OCI-LY7 (cell line): ENCODE data around the gene MOB3A. TPM values are rescaled to one million over a fixed set of nuclear protein-coding genes. Genes with fewer than 3 reads are reported as not detected.
A peak's percentile ranks its signal among the peaks of the same experiment; 100 is the strongest.

Source experiments
- BruUV-seq: library from RNA; stranded (reverse); fragments of 400-500 nt; replicated peaks from 2 replicates; lab custom pipeline; 2021; lab: Mats Ljungman, UMichigan
- CTCF ChIA-PET: fragments of 300-600 bp; sonication (Branson Sonifier 250); formaldehyde crosslinking; loops from one replicate; lab custom pipeline; 2022; ENCODE audit warnings: antibody characterized with exemption; ENCODE audit not compliant: unreplicated experiment; lab: Charles Lee
- POLR2A ChIA-PET: fragments of 300-600 bp; sonication (Branson Sonifier 250); formaldehyde crosslinking; loops from one replicate; lab custom pipeline; 2022; ENCODE audit warnings: antibody characterized with exemption; lab: Charles Lee
- DNase-seq: peaks from one replicate; pipeline ENCODE4 v3.0.0-alpha.2; 2015; ENCODE audit warnings: low spot score
- H2AFZ ChIP-seq: fragments of 200-600 bp; sonication (generic), shearing (Covaris generic); 2 replicates; pipeline ENCODE4 v1.6.1; 2014; ENCODE audit warnings: mild to moderate bottlenecking, antibody characterized with exemption, low read length, moderate library complexity
- H3K27ac ChIP-seq: fragments of 200-600 bp; sonication (generic); 2 replicates; pipeline ENCODE4 v1.5.1; 2014; ENCODE audit warnings: mixed run types, low read depth, mild to moderate bottlenecking, moderate library complexity, low read length, inconsistent platforms; ENCODE audit not compliant: poor library complexity, severe bottlenecking
- H3K36me3 ChIP-seq: fragments of 200-600 bp; sonication (generic); 2 replicates; pipeline ENCODE4 v1.6.1; 2014; ENCODE audit warnings: mild to moderate bottlenecking, antibody characterized with exemption, low read length, moderate library complexity, mixed read lengths; ENCODE audit not compliant: insufficient read depth
- H3K4me1 ChIP-seq: fragments of 200-600 bp; sonication (generic); 2 replicates; pipeline ENCODE4 v1.5.1; 2014; ENCODE audit warnings: mild to moderate bottlenecking, low read length; ENCODE audit not compliant: insufficient read depth, poor library complexity, severe bottlenecking
- H3K4me2 ChIP-seq: fragments of 200-600 bp; sonication (generic); 2 replicates; pipeline ENCODE4 v1.6.1; 2014; ENCODE audit warnings: mild to moderate bottlenecking, low read length
- H3K4me3 ChIP-seq: fragments of 200-600 bp; sonication (generic); 2 replicates; pipeline ENCODE4 v1.5.1; 2014; ENCODE audit warnings: mild to moderate bottlenecking, low read depth, low read length; ENCODE audit not compliant: poor library complexity, severe bottlenecking
- H3K79me2 ChIP-seq: fragments of 200-600 bp; sonication (generic); 2 replicates; pipeline ENCODE4 v1.6.1; 2016; ENCODE audit warnings: low read depth, mild to moderate bottlenecking, low read length, moderate library complexity, mixed read lengths; ENCODE audit not compliant: insufficient read depth
- H3K9me2 ChIP-seq: fragments of 200-600 bp; sonication (generic); 2 replicates; pipeline ENCODE4 v1.6.1; 2016; ENCODE audit warnings: mild to moderate bottlenecking, low read length, mixed read lengths; ENCODE audit not compliant: insufficient read depth
- H3K9me3 ChIP-seq: fragments of 200-600 bp; sonication (generic); 2 replicates; pipeline ENCODE4 v1.6.1; 2014; ENCODE audit warnings: mild to moderate bottlenecking, mixed run types, low read length, mixed read lengths
- H4K20me1 ChIP-seq: fragments of 200-600 bp; sonication (generic); 2 replicates; pipeline ENCODE4 v1.6.1; 2014; ENCODE audit warnings: mild to moderate bottlenecking, antibody characterized with exemption, low read length, moderate library complexity, mixed read lengths; ENCODE audit not compliant: insufficient read depth
- EZH2phosphoT487 ChIP-seq: fragments of 200-600 bp; sonication (generic); IDR thresholded peaks from 2 replicates; pipeline ENCODE4 v1.6.1; 2018; ENCODE audit warnings: low read depth, borderline replicate concordance, mild to moderate bottlenecking, mixed run types, antibody characterized with exemption, low read length, moderate library complexity, mixed read lengths
- intact Hi-C: fragments of 100-400 bp; cut with micrococcal nuclease; formaldehyde crosslinking; loops from one replicate; pipeline ENCODE4 v1.10.0; 2022; ENCODE audit not compliant: unreplicated experiment
- total RNA-seq, 2 experiments: library from RNA; depleted of rRNA in 1 of 2; stranded (reverse); fragments of >200 nt in 1 of 2; shearing (Covaris generic) in 1 of 2; gene quantifications; 2 replicates each; pipeline ENCODE4 v1.2.3, GENCODE V29; 2014 to 2022
- TF ChIP-seq, protein P1 (sequence below): fragments of 200-600 bp; sonication (generic); conservative IDR thresholded peaks from 2 replicates; pipeline ENCODE4 v1.5.1; 2014; ENCODE audit warnings: mild to moderate bottlenecking, antibody characterized with exemption, low read length, moderate library complexity, mixed read lengths

MOB3A gene
- total RNA-seq, 2 experiments from 2014 or later, result 54.6 to 111 TPM

- Histone ChIP-seq H3K36me3 (peaks cover 5% of the 10 kb centered on the region; the same call in 1 of the 2 replicates), H2AFZ (peak overlapping the region; percentile 79; the same call in 1 of the 2 replicates), H3K9me3 (no peaks in the 10 kb centered on the region), H3K27ac (peak overlapping the region; percentile 59), H3K79me2 (no peaks in the 10 kb centered on the region; the same call in 1 of the 2 replicates), H3K4me1 (peaks cover 60% of the 10 kb centered on the region), H3K4me3 (peak overlapping the region; percentile 18), H3K4me2 (peak overlapping the region; percentile 62), H3K9me2 (no peaks in the 10 kb centered on the region), H4K20me1 (no peaks in the 10 kb centered on the region)
- ChIA-PET CTCF (no interaction called here), POLR2A (interaction anchor here (0.6 kb wide), 2 partner anchors 12 to 69 kb away, joined by 3 to 4 read pairs; no protein-coding TSS in a partner anchor)
- peak; percentile 58 for DNase-seq
- intact Hi-C loops, result no loop called here
- no TSS peak for BruUV-seq
- TF ChIP-seq, protein P1, sequence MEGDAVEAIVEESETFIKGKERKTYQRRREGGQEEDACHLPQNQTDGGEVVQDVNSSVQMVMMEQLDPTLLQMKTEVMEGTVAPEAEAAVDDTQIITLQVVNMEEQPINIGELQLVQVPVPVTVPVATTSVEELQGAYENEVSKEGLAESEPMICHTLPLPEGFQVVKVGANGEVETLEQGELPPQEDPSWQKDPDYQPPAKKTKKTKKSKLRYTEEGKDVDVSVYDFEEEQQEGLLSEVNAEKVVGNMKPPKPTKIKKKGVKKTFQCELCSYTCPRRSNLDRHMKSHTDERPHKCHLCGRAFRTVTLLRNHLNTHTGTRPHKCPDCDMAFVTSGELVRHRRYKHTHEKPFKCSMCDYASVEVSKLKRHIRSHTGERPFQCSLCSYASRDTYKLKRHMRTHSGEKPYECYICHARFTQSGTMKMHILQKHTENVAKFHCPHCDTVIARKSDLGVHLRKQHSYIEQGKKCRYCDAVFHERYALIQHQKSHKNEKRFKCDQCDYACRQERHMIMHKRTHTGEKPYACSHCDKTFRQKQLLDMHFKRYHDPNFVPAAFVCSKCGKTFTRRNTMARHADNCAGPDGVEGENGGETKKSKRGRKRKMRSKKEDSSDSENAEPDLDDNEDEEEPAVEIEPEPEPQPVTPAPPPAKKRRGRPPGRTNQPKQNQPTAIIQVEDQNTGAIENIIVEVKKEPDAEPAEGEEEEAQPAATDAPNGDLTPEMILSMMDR, result no peak
- no peak for TF ChIP-seq EZH2phosphoT487
Observed at GRCh38 chr19:2063824-2064223, 32.3 kb downstream of the MOB3A start.

DNA sequence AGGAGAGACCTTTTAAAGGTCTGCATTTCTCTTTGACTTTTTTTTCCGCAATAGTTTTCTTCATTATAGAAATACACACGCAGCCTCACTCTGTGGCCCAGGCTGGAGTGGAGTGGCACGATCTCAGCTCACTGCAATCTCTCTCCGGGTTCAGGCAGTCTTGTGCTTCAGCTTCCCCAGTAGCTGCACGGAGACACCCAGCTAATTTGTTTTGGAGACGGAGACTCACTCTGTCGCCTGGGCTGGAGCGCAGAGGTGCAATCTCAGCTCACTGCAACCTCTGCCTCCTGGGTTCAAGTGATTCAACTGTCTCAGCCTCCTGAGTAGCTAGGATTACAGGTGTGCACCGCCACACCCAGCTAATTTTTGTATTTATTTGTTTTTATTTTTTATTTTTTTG is 33.4 kb downstream of the MOB3A start:
- Histone ChIP-seq H2AFZ (no peak overlapping the region; the same call in 1 of the 2 replicates), H3K36me3 (no peaks in the 10 kb centered on the region), H3K27ac (peak overlapping the region; percentile 66), H3K79me2 (no peaks in the 10 kb centered on the region; the same call in 1 of the 2 replicates), H3K4me2 (peak overlapping the region; percentile 91), H3K4me3 (peak overlapping the region; percentile 80), H3K9me2 (no peaks in the 10 kb centered on the region), H3K4me1 (peaks cover 64% of the 10 kb centered on the region), H4K20me1 (no peaks in the 10 kb centered on the region), H3K9me3 (no peaks in the 10 kb centered on the region)
- POLR2A ChIA-PET, result interaction anchor here (1.6 kb wide), 1 partner anchor 11 kb away, joined by 4 read pairs; no protein-coding TSS in a partner anchor
- TF ChIP-seq, protein P1, result no peak
- TF ChIP-seq EZH2phosphoT487, result no peak
- intact Hi-C loops, result no loop called here
- CTCF ChIA-PET, result no interaction called here
- BruUV-seq, result no TSS peak
- DNase-seq, result no peak

- Histone ChIP-seq H3K9me2 (no peaks in the 10 kb centered on the region), H3K4me2 (peak overlapping the region; percentile 91), H3K9me3 (no peaks in the 10 kb centered on the region), H3K4me3 (peak overlapping the region; percentile 80), H3K4me1 (peaks cover 64% of the 10 kb centered on the region), H3K27ac (peak overlapping the region; percentile 66), H3K79me2 (no peaks in the 10 kb centered on the region; the same call in 1 of the 2 replicates), H4K20me1 (no peaks in the 10 kb centered on the region), H2AFZ (no peak overlapping the region; the same call in 1 of the 2 replicates), H3K36me3 (no peaks in the 10 kb centered on the region)
- CTCF ChIA-PET, result no interaction called here
- POLR2A ChIA-PET, result interaction anchor here (1.0 to 1.6 kb wide), 2 partner anchors 10 to 20 kb away, joined by 3 to 4 read pairs; no protein-coding TSS in a partner anchor
- BruUV-seq, result no TSS peak
- TF ChIP-seq, protein P1, result no peak
- TF ChIP-seq EZH2phosphoT487, result no peak
- no peak for DNase-seq
- intact Hi-C loops, result no loop called here
Observed at GRCh38 chr19:2062389-2062729, 33.8 kb downstream of the MOB3A start.
